ENCODE results near the gene GRK5.

DNA sequence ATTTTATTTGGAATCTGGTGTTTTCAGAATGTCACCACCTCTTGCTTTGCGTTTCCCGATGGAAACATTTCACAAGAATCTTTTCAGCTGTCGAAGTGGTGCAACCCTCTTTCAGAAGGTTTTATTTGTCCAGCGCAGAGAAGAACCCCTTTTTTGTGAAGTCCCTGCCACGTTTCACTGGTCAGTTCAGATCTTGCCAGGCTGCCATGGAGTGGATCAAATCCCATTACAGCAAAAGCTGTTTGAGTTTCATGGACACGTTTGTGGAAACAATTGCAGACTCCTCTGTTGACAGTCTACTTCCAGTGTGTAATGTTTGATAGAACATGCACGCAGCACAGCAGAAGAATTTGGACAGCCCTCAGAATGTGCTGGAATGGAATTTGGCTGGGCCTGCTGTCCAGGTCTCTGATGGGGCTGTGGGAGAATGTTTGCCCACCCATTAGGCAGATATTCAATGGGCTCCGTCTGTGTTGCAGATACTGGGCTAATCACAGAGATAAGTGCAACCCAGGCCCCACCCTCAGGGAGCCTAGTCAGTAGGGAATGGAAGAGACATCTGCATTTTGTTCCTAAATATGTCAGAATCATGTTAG lies 143.2 kb downstream of the GRK5 start:
- TF ChIP-seq, protein P1, sequence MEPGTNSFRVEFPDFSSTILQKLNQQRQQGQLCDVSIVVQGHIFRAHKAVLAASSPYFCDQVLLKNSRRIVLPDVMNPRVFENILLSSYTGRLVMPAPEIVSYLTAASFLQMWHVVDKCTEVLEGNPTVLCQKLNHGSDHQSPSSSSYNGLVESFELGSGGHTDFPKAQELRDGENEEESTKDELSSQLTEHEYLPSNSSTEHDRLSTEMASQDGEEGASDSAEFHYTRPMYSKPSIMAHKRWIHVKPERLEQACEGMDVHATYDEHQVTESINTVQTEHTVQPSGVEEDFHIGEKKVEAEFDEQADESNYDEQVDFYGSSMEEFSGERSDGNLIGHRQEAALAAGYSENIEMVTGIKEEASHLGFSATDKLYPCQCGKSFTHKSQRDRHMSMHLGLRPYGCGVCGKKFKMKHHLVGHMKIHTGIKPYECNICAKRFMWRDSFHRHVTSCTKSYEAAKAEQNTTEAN (CRISPR knock-in tag; IDR thresholded peaks at IDR 0.05): no peak
- TF ChIP-seq, protein P2, sequence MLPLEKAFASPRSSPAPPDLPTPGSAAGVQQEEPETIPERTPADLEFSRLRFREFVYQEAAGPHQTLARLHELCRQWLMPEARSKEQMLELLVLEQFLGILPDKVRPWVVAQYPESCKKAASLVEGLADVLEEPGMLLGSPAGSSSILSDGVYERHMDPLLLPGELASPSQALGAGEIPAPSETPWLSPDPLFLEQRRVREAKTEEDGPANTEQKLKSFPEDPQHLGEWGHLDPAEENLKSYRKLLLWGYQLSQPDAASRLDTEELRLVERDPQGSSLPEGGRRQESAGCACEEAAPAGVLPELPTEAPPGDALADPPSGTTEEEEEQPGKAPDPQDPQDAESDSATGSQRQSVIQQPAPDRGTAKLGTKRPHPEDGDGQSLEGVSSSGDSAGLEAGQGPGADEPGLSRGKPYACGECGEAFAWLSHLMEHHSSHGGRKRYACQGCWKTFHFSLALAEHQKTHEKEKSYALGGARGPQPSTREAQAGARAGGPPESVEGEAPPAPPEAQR (CRISPR knock-in tag; IDR thresholded peaks at IDR 0.05): no peak
